GM18526 (cell line): ENCODE results near the gene ITGAV.

Experiments
- POLR2A ChIP-seq: IDR thresholded peaks from 3 replicates; pipeline ENCODE4 v1.6.1; 2011; ENCODE audit not compliant: insufficient read length; ENCODE audit errors: extremely low read depth

Gene ITGAV

DNA sequence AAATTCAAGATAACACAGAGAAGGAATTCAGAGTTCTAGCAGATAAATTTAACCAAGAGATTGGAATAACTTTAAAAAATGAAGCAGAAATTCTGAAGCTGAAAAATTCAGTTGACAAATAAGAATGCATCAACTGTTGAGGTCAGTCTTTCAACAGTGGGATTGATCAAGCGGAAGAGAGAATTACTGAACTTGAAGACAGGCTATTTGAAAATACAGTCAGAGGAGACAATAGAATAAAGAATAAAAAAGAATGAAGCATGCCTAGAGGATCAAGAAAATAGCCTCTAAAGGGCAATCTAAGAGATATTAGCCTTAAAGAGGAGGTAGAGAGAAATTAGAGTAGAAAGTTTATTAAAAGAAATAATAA lies 27.7 kb upstream of the ITGAV start:
- TF ChIP-seq POLR2A = no peak

DNA sequence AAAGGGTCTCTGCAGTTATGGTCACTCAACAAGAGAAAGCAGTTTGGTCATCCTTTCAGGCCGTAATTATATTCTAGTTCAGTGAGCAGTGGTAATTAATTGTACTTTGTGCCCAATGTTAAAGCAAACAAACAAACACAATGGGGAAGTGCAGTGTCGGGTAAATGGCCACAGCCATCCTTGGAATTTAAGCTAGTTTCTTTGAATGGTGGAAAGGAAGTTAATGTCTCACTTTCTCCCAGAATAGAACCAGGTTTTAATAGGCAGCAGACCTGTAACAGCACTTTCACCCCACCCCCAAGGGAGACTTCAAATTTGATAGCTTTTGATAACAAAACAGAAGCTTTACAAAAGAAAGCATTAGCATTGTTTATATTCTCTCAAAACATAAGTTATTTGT lies 20.0 kb upstream of the ITGAV start:
- TF ChIP-seq POLR2A = no peak

DNA sequence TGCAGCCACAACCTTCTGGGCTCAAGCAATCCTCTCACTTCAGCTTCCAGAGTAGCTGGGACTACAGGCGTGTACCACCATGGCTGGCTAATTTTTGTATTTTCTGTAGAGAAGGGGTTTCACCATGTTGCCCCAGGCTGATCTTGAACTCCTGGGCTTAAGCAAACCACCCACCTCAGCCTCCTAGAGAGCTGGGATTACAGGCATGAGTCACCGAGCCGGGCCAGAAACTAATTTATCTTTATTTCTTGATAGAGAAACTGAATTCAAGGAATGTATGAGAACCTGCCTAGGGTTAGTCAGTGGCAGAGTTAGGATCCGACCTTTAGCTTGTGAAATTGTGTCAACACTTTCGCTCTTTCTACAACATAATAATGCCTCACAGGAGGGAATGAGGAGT lies 19.3 kb upstream of the ITGAV start:
- no peak for TF ChIP-seq POLR2A

DNA sequence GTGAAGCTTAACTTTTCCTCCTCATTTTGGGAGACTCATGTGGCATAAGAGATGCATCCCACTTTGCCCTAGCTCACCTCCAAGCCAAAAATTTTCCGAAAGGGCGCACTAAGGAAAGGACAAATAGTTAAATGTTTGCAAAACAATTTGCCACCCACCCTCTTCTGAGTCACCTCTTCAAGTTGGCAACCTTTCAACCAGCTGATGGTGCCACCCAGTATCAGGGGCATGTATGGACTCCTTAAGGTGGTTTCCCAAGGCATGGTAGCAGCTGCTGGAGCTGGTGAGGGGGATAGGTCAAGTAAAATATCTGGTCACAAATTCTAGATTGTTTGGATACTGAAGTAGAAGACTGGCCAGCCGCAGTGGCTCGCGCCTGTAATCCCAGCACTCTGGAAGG lies 17.2 kb upstream of the ITGAV start:
- TF ChIP-seq POLR2A = no peak

DNA sequence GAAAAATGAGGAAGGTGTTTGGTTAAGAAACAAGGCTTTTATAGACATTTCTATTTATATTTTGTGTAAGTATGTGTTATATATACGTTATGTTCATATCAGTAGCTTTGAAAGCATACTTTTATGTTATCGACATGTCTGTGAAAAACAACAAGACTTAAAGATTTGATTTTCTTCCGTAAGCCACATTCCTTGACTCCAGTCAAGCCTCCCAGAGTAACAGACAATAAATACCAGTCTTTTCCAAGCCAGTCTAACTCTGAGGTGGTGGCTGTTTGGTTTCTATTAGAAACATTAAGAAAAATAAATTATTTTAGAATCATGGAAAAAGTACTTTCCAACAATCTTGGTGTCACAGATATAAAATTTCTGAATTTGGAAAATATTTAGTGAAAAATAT lies 16.3 kb upstream of the ITGAV start:
- TF ChIP-seq POLR2A = no peak

DNA sequence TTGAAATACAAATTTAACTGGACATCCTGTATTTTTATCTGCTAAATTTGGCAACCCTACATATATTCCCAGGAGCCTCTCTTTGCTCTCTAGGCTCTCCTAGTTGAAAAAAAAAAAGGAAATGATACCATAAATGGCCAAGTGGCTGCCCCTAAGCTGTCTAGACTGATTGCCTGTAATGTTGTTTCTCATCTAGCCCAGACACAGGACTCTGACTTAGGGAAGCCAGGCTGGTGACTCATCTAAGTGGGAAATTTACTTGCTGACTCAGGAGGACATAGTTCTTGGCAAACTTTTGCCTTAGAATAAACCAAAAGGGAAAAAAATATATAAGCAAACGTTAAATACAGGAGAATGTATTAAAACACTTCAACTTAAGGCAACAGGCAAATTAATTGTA lies 14.6 kb upstream of the ITGAV start:
- TF ChIP-seq POLR2A = no peak

DNA sequence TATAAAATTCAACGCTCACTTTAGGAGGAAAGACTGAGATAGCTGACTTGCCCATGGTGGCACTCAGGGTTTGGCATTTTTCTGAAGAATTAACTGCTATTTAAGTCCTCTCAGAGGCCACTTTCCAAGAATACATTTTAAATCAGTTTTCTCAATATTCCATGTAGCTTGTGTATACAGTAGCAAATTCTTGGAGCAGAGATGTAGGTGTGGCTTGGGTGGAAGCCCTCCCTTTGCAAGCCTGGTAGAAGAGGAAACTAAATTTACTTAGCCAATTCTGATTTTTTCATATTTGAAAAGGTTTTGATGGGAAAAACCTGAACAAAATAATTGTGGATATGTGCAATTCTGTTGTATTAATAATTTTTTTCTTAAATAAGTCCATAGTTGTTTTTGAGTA lies 14.0 kb upstream of the ITGAV start:
- TF ChIP-seq POLR2A = no peak

DNA sequence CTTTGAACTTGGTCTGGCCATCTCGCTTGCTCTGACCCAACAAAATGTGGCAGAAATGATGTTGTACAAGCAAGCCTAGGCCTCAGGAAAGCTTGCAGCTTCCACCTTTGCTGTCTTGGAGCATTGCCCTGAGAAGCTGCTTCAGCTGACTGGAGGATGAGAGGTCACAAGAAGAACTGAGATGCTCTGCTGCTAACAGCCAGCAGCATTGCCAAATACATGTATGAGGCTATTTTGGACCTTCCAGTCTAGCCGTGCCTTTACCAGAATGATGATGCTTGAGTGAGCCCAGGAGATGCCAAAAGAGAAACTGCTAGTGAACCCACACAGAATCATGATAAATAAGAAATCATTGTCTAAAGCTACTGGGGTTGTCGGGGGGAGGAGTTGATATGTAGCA lies 13.2 kb upstream of the ITGAV start:
- TF ChIP-seq POLR2A = no peak

DNA sequence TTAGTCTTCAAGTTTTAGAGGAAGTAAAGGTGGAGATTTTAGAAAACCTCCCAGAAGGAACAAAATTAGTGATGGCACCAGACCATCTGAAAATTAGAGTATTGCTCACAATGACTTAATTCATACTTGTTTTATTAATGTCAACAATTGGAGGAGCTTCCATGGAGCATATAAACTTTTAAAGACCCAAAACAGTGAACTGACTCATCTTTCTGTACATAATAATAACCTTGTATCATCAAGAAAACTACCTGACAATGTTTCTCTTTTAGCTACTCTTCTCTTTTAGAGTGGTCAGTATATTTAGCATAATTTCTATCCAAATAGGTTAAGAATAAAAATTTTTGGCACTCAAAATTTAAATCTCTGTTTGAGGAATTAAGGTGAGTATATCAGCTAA lies 7.2 kb upstream of the ITGAV start:
- TF ChIP-seq POLR2A = no peak

DNA sequence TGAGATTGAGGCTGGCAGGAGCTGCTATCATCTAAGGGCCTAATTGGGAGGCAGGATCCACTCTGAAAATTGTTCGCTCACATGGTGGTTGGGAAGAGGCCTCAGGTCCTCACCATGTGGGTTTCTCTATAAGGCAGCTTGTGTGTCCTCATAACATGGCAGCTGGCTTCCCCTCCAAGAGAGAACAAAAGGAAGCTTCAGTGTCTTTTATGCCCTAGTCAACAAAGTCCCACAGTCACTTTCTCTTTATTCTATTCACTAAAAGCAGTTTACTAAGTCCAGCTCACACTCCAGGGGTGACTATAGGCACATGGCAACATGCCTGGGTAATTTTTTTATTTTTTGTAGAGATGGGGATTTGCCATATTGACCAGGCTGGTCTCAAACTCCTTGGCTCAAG lies 5.8 kb upstream of the ITGAV start:
- TF ChIP-seq POLR2A = no peak

DNA sequence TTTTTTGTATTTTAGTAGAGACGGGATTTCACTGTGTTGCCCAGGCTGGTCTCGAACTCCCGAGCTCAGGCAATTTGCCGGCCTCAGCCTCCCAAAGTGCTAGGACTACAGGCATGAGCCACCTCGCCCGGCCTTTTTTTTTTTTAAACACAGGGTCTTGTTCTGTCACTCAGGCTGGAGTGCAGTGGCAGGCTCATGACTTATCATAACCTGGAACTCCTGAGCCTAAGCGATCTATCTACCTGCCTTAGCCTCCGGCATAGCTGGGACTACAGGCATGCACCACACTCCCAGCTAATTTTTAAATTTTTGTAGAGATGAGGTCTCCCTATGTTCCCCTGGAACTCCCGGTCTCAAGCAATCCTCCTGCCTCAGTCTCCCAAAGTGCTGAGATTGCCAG lies 1.4 kb upstream of the ITGAV start:
- TF ChIP-seq POLR2A = no peak

DNA sequence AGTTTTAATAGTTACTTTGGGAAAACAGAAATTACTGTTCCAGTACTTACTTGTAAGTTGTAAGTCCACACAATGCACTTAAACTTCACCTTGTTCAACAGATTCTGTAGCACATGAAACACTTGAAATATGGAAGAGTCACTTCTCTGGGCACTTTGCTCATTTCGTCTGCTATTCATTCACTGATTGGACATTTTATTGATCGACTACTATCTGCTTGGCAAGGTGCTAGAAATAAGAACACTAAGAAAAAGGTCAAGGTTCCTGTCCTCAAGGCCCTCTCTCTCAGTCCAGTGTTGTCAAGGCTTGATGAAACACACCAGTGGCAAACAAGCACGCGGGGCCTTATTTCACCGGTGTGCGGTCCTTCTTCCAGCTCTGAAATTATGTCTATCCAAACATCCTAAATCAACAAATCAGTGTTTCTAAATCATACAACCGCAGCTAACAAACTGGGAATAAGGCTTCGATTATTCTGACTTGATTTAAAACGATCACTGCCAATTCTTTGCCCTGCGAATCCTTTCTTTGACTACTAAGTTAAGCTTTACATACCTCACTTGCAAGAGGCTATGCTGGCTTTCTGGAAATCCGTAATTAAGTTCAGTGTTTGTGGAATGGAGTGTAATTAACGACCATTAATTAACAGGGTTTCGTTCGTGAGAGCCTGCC lies 780 bp upstream of the ITGAV start:
- no peak for TF ChIP-seq POLR2A

DNA sequence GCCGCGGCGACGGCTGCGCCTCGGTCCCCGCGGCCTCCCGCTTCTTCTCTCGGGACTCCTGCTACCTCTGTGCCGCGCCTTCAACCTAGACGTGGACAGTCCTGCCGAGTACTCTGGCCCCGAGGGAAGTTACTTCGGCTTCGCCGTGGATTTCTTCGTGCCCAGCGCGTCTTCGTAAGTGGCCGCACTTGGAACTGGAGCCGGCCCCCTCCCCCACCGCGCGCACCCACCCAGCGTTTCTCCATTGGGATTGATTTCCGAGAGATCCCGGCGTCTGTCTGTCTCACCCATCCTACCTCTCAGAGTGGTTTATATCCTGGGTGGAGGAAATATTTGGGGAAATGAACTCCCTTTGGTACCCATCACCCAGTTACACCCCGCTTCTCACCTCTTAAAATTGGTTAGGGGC lies 498 bp downstream of the ITGAV start:
- TF ChIP-seq POLR2A = no peak

DNA sequence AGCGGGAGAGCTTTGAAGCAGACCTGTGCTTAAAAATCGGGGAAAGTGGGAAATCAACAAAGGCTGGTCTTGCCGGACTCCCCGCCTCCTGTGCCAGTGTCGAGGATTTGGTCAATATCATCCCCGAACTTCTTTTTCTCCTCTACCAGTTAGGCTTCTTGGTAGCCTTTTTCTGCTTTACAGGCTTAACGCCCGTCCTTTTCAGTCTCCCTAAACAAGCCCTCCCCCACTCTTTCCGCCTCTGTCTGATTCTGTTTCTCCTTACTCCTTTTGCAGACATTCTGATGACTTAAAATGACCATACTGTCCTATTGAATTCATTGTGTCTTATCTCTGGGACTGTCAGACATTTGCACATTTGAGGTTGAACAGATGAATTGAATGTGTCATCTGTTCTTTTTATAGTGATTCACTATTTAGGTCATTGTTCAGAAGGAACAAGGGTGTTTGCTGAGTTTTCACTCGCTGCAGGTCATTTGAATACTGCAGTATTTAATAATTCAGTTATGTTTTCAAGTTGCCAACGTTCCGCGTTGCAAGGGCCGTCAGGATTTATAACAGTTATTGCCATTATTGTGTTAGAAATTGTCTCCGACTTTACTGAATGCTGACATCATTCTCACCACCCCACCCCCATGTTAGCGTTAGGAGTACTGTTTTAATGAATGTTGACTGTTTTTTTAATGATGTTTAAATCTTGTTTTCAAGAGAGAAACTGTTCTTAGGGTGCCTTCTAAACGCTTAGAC lies 1.1 kb downstream of the ITGAV start:
- TF ChIP-seq POLR2A = no peak

DNA sequence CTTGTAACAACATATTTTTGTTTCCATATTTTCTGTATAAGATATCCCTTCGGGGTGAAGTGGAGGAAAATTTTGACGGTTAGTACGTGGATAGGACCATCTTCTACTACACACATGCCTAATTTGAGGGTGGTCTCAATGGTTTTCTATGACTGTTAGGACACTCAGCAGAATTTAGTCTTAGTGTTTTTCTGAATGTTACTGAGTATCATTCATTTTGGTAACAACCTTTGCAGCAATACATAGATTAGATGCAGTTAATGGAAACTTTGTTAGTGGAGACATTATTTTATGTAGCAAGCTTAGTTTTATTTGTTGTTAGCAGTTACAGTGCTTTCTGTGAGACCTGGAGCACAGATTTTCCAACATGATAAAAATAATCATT lies 1.6 kb downstream of the ITGAV start:
- TF ChIP-seq POLR2A = no peak

DNA sequence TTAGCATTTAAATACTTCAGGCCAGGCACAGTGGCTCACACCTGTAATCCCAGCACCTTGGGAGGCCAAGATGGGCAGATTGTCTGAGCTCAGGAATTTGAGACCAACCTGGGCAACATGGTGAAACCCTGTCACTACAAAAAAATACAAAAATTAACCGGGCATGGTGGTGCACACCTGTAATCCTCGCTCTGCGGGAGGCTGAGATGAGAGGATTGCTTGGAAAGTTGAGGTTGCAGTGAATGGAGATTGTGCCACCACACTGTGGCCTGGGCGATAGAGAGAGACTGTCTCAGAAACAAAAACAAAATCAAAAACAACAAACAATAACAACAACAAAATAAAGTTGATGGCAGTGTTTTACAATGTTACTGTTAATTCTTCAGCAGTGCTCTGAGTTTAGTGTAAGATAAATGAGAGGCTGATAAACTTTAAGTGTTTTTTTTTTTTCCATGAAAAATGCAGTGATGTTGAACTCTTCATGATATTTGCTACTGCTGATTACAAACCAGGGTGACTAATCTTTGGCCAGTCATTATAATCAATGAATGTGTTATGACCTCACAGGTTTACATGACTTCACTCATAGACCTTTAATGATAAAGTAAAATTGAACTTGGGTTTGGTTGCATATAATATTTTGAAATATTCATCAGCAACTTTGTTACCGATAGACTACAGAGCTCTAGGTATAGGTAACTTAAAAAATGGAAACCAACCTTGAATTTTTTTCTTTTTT lies 2.5 kb downstream of the ITGAV start:
- TF ChIP-seq POLR2A = no peak
